Measurements from ENCODE around the gene TBCK. TPM values are rescaled to one million over a fixed set of nuclear protein-coding genes. Genes with fewer than 3 reads are reported as not detected.

Gene TBCK
- total and polyA plus RNA-seq, 2 experiments from 2014 or later = 13.9 to 28.9 TPM

GRCh38 chr4:106312997-106313522 lies 2.9 kb downstream of the TBCK start (continued):
- TF ChIP-seq CREB1 (CRISPR knock-in tag; IDR thresholded peaks at IDR 0.05; ENCODE audit: low read depth) (no peak), ZNF331 (CRISPR knock-in tag; IDR thresholded peaks at IDR 0.05; ENCODE audit: low read depth) (no peak), EZH2phosphoT487 (IDR thresholded peaks at IDR 0.05; ENCODE audit: unreplicated experiment) (no peak), STAT1 (IDR thresholded peaks at IDR 0.05; ENCODE audit: unreplicated experiment) (no peak), ZNF462 (CRISPR knock-in tag; IDR thresholded peaks at IDR 0.05) (no peak), EZH2 (IDR thresholded peaks at IDR 0.05; ENCODE audit: low read depth, unreplicated experiment) (no peak)

- no peaks in the 10 kb centered on the region; the same call in 2 of the 3 replicates for H3K36me3 Mint-ChIP-seq (ENCODE audit: low read depth)
- H2AFZ ChIP-seq = no peak overlapping the region
- no peaks in the 10 kb centered on the region for H3K9me2 ChIP-seq (ENCODE audit: insufficient read depth)
- H3K4me3 ChIP-seq = no peak overlapping the region
- H3K79me2 ChIP-seq (replicated peaks; ENCODE audit: insufficient read depth) = peaks cover 73% of the 10 kb centered on the region
- ATAC-seq = no peak
- DNase-seq (ENCODE audit: low spot score) = no peak
- no peaks in the 10 kb centered on the region; the same call in 1 of the 2 replicates for H3K36me3 ChIP-seq (ENCODE audit: insufficient read depth)
- H3K4me2 ChIP-seq = no peak overlapping the region
- H3F3A ChIP-seq (replicated peaks; ENCODE audit: low read depth) = no peaks in the 10 kb centered on the region
- no peaks in the 10 kb centered on the region for H3K4me1 ChIP-seq (ENCODE audit: insufficient read depth)
- no peak overlapping the region for H3K4me3 Mint-ChIP-seq
- H3K9me3 Mint-ChIP-seq = no peaks in the 10 kb centered on the region
- H4K20me1 ChIP-seq (replicated peaks; ENCODE audit: insufficient read depth) = no peaks in the 10 kb centered on the region
- H3K4me1 Mint-ChIP-seq = peaks cover 4% of the 10 kb centered on the region
- H3K27me3 ChIP-seq (ENCODE audit: insufficient read depth) = no peaks in the 10 kb centered on the region
- H3K27ac ChIP-seq (ENCODE audit: low read depth) = no peak overlapping the region
- no peak overlapping the region for H3K27ac Mint-ChIP-seq
- no peaks in the 10 kb centered on the region for H3K27me3 Mint-ChIP-seq (ENCODE audit: insufficient read depth, low read depth, poor library complexity)
- TF ChIP-seq ZNF331 (CRISPR knock-in tag; IDR thresholded peaks at IDR 0.05; ENCODE audit: low read depth) (no peak), EZH2phosphoT487 (IDR thresholded peaks at IDR 0.05; ENCODE audit: unreplicated experiment) (no peak), EZH2 (IDR thresholded peaks at IDR 0.05; ENCODE audit: low read depth, unreplicated experiment) (no peak), JUNB (IDR thresholded peaks at IDR 0.05; ENCODE audit: unreplicated experiment) (no peak), REST (IDR thresholded peaks at IDR 0.05; ENCODE audit: unreplicated experiment) (no peak), ZNF114 (CRISPR knock-in tag; IDR thresholded peaks at IDR 0.05) (no peak), STAT1 (IDR thresholded peaks at IDR 0.05; ENCODE audit: unreplicated experiment) (no peak), CTCF (conservative IDR thresholded peaks at IDR 0.05; ENCODE audit: low read depth in 2 of 2) (no peak), ETS1 (IDR thresholded peaks at IDR 0.05) (no peak), NANOG (IDR thresholded peaks at IDR 0.05; ENCODE audit: borderline replicate concordance) (no peak), POLR2AphosphoS5 (IDR thresholded peaks at IDR 0.05; ENCODE audit: low read depth) (no peak)
Measured at GRCh38 chr4:106312377-106312776, 3.6 kb downstream of the TBCK start.

All from GM23338 (cell line).